Gastroesophageal sphincter (tissue), 3 donors: ENCODE data around the gene IDH3A.

Source experiments
- CTCF ChIP-seq, 4 experiments: fragments of 200-600 bp in 2 of 4; fragments of 450-650 bp in 2 of 4; sonication (generic) in 1 of 4; IDR thresholded peaks; one replicate each; pipeline ENCODE4 v1.5.1; 2017 to 2019; ENCODE audit warnings: antibody characterized with exemption in 4 of 4, mild to moderate bottlenecking in 2 of 4, moderate library complexity in 2 of 4
- EP300 ChIP-seq: sonication (generic); formaldehyde crosslinking; IDR thresholded peaks from one replicate; pipeline ENCODE4 v1.6.1; 2017; ENCODE audit warnings: antibody characterized with exemption, mild to moderate bottlenecking
- POLR2AphosphoS5 ChIP-seq: sonication (generic); formaldehyde crosslinking; IDR thresholded peaks from one replicate; pipeline ENCODE4 v1.6.1; 2017; ENCODE audit warnings: antibody characterized with exemption

GRCh38 chr15:78133801-78134200 lies 15.4 kb upstream of the IDH3A start:
- TF ChIP-seq EP300 (no peak), CTCF (IDR thresholded peaks at IDR 0.05) (no peak), POLR2AphosphoS5 (no peak)
